ENCODE measurements around the gene GLOD4.
A peak's percentile ranks its signal among the peaks of the same experiment; 100 is the strongest.
"Not testable (repeated sequence)": the region's sequence is repeated elsewhere in the genome, so short reads cannot be mapped to it uniquely, and the experiment has no call there.

Gene GLOD4, protein sequence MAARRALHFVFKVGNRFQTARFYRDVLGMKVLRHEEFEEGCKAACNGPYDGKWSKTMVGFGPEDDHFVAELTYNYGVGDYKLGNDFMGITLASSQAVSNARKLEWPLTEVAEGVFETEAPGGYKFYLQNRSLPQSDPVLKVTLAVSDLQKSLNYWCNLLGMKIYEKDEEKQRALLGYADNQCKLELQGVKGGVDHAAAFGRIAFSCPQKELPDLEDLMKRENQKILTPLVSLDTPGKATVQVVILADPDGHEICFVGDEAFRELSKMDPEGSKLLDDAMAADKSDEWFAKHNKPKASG

DNA sequence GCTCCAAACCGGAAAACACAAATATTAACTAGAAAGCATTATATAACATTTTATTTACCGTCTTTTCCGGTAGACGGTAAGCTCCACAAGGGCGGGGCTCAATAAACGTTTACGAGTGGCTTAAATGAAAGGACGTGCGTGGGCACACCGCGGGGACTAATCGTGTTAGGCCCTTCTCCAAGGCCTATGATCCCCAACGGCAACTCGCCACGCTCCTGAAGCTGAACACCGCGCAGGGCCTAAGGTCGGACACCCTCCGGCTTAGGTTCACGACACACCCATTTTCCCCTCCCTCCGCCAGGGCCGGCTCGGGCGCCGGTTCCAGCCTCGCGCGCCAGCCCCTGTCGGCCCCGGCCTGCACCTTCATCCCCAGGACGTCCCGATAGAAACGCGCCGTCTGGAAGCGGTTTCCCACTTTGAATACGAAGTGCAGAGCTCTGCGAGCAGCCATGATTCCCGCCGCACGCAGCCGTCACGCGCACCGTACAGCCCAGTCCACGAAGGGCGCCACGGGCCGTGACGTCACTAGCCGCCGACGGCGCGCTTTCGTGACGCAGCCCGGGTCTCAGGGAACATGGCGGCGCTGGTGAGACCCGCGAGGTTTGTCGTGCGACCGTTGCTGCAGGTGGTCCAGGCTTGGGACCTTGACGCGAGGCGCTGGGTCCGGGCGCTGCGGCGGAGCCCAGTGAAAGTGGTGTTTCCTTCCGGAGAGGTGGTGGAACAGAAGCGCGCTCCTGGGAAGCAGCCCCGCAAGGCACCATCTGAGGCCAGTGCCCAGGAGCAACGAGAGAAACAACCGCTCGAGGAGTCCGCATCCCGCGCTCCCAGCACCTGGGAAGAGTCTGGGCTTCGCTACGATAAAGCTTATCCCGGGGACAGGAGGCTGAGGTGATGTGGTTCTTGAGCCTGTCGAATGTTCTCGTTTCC, at the start of gene GLOD4, which contains the start of gene MRM3:
Gene GLOD4 (minus strand): TSS at position 476 of the 927 bp plus-strand sequence. CDS start 25 bp downstream, at position 451.
Gene MRM3 (plus strand): TSS at position 549 of the 927 bp plus-strand sequence. CDS start 26 bp downstream, at position 575.
- peak; percentile 89 for DNase-seq (ENCODE audit: low read depth)

- DNase-seq (ENCODE audit: low read depth) = no peak
These were observed 48.9 kb upstream of the GLOD4 start for GRCh38 chr17:830950-831349.

- DNase-seq (ENCODE audit: low read depth) = no peak
These were observed 48.3 kb upstream of the GLOD4 start for GRCh38 chr17:830381-830780.

GRCh38 chr17:829614-830013, 47.5 kb upstream of the GLOD4 start:
- not testable (repeated sequence) for DNase-seq (ENCODE audit: low read depth)

- DNase-seq (ENCODE audit: low read depth) = no peak
These were observed 46.7 kb upstream of the GLOD4 start for GRCh38 chr17:828761-829160.

- no peak for DNase-seq (ENCODE audit: low read depth)
These were observed 44.7 kb upstream of the GLOD4 start for GRCh38 chr17:826778-827177.

DNA sequence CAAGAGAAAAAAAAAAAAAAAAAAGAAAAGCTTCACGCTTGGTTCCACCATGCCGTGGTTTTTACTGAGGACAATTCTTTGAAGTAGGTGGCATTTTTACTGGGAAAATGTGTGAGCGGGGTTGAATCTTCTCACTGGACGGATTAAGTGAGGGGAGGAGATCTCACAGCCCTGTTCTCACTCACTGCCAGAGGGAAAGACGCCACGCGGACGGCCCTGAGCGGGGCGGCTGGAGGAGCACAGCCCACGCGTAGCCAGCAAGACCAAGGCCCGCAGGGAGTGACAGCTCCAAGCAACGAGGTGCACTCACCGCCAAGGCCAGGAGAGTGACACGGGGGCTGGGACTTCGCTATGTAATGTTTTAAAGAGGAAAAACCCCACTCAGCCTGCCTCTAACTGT, 43.1 kb upstream of the GLOD4 start:
- no peak for DNase-seq (ENCODE audit: low read depth)

- DNase-seq (ENCODE audit: low read depth) = no peak
These were observed 42.3 kb upstream of the GLOD4 start for GRCh38 chr17:824378-824777.

- no peak for DNase-seq (ENCODE audit: low read depth)
These were observed 41.4 kb upstream of the GLOD4 start for GRCh38 chr17:823501-823902.

DNA sequence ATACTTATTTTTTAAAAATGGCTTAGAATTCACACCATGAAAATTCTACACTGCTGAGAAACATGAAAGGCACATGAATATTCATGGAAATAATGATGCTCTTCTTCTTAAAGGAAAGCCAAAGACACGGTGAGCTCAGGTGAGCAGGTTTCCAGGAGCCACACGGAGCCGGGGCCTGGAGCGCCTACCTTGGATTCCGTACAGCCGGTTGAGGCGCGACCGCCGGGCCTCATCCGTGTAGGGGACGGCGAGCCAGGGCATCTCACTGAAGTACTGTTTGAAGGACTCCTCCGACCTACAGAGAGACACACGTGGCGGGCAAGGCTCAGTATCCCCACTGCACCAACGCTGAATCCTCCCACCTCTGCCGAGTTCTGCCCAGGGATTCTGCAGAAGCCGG, 37.2 kb upstream of the GLOD4 start:
- no peak for DNase-seq (ENCODE audit: low read depth)

DNA sequence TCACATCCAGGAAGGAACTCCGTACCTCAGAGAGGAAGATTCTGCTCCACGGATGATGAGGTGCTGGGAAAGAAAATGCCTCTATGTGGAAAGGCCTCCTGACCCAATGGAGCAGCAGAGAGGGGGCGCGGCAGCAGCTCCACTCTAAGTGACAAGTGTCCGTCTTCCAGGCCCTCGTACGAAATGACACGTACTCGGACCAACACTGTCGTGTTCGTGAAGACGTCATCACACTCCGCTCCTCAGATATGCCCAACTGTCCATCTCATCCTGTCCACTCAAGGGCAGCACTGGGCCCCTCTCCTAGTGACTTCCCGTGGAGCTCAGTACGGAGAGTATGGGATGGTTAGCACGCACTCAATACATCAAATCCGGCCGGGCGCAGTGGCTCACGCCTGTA, 32.3 kb upstream of the GLOD4 start:
- DNase-seq (ENCODE audit: low read depth) = no peak

DNA sequence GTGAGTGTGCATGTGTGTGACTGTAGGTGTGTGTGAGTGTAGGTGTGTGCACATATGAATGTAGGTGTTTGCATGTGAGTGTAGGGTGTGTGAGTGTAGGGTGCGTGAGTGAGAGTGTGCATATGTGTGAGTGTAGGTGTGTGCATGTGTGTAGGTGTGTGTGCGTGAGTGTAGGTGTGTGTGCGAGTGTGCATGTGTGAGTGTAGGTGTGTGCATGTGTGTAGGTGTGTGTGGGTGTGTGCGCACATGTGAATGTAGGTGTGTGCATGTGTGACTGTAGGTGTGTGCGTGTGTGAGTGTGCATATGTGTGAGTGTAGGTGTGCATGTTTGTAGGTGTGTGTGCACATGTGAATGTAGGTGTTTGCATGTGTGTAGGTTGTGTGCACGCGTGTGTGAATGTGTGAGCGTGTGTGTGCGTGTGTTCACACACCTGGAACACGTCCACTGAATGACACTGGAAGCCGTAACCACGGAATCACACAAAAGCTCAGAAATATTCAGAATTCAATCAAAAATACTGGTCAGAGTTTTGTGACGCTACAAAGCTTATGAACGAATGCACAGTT, 30.6 kb upstream of the GLOD4 start:
- DNase-seq (ENCODE audit: low read depth) = no peak

DNA sequence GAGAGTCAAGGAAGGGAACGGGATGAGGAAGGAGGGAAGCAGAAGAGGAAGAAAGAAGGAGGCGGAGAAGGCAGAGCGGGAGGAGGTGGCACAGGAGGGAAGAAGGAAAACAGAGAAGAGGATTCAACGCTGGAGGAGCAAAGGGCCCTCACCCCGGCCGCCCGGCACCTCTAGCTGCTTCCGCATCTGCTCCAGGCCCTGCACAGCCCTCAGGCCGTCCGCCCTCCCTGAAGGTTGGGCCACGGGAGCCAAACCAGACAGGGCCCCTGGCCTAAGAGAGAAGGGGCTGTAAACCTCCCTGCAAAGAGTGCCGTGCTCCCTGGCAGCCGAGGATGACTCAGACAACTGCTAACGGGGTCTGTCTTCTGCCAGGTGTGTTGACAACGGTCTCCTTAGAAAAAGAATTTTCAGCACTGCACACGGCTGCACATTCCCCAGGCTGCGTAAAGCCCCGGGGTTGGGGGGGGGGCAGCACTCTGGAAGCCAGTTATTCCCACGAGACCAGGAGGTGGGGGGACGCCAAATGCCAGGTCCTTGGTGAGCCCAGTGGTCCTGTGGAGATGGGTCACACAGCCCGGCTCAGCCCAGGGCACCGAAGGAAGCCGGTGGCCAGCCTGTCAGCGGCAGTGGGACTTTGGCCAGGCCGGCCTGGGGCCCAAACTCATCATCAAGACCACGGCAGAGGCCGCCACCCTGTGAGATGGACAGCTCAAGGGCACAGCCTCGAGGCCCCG, 29.1 kb upstream of the GLOD4 start:
- DNase-seq (ENCODE audit: low read depth) = no peak

DNA sequence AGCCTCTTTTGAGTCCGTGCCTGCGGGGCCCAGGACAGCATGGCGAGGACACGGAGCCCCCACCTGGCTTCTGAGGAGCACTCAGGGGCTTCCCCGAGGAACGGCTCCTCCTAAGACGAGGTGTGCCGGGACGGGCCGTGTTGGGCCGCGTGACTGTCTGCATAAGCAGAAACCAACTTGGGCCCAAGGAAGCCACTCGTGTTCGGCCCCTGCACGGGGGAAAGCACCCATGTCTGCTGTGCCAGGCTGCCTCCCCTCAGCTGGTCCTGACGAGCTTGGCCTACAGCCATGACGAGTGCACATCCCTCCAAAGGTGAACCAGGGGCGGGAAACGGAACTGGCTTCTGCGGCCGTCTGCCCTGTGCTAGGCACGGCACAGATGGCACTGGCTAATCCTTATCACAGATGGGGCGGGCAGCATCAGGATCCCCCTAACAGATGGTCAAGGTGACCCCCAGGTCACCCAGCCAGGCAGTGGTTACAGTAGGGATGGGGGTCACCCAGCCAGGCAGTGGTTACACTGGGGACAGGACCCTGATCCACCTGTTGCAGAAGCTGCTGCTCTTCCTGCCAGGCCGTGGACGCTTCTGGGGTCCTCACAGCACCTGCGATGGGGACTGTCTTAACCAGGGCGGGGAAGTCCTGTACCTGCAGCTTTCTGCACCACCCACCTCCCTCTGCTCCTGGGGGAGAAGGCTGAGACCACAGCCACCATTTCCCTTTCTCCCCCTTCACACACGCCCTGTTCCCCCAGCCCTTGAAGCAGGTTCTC, 25.6 kb upstream of the GLOD4 start:
- no peak for DNase-seq (ENCODE audit: low read depth)

DNA sequence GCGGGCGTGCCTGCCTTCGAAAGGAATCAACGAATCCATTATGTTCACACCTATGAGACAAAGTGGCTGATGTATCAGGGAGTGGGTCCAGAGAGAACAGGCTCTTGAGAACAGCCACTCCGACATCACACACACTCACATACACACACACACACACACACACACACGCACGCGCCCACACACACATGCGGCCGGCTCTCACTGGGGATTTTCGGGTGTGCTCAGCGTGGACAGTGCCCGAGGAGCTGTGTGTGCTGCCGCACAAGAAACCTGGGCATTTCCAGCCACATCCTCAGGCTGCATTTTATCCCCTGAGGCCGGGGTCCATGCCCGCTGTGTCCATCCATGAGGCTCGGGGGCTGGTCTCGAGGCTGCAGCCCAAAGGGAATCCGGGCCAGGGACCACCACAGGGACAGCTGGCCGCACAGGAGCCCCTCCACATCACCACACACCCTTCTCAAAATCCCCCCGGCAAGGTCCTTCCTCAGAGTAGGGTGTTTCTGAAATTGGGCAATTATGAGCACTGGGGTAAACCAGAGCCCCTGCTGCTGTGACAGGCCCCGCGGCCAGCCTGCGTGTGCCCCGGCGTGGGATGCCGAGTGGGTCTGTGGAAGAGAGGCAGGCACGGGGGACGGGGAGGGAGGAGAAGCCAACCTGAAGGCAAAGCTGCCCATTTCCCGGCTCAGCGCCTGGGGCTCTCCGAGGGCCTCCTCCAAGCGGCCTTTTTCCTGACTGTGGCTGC, 24.9 kb upstream of the GLOD4 start:
- DNase-seq (ENCODE audit: low read depth) = no peak

DNA sequence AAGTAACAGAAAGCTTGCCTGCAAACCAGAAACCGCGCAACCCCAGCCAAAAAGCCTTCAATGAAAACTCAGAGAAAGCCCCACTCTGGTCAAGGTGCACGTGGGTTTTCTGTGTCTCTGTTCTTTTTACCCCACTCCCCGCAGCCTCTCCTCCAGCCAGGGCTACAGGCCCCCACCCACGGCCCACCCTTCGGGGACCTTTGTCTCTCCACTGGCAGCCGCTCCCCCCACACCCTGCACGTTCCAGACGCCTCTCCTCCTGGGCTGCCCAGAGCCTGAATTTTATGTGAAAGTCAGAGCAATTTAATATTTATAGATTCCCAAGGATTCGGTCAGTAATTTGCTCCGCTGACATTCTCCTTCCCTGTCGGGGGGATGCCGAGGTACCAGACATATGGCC, 24.3 kb upstream of the GLOD4 start:
- DNase-seq (ENCODE audit: low read depth) = no peak

DNA sequence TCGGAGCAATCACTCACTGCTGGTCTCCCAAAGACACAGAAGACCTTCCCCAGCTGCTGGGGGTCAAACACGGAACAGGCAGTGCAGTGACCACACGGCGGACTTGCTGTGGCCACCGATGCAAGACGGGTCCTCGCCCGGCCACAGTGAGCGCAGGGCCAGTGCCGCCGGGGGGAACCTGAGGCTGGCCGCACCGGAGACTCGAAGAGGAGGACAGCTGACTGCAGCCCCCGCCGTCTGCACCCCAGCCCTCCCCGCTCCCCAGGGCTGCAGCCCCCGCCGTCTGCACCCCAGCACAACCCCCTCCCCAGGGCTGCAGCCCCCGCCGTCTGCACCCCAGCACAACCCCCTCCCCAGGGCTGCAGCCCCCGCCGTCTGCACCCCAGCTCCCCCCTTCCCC, 23.8 kb upstream of the GLOD4 start:
- not testable (repeated sequence) for DNase-seq (ENCODE audit: low read depth)

DNA sequence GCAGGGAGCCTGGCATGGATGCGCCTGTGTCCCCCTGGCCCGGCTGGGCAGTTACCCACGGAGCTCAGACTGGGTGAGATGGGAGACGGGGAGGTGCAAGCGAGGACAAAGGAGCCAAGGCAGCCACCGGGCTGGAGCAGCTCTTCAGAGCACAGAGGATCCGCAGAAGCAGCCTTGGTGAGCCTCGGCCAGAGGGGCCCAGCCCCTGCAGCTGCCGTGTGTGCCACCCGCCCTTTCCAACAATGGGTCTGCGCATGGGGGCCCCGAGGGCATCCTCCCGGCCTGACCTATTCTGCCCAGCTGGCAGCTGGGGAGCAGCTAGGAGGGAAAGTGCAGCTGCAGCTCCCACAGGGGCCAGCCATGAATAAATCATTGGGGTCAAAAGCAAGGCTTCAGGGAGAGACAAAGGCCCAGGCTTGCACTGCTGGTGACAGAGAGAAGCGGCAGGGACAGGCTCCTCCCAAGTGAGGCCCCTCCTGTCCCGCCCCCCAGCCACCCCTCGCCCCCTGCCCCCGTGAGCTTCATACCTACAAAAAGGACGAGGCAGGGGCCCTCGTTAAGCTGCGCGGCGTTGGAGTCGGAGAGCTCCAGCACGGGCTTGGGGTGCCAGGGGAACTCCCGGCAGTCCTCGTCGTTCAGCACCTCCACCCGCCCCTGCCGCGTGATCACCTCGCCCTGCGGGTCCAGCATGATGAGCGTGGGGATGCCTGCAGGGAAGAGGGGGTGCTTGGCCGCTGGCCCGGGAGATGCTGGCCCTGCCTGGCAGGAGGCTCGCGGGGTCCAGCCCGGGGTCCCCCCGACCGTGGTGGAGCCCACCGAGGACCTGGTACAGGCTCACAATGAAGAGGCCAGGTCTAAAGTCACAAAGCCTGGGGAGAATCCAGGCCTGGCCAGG, 22.7 kb upstream of the GLOD4 start:
- no peak for DNase-seq (ENCODE audit: low read depth)
